Activated CD4-positive, alpha-beta T cell treated with anti-CD3 and anti-CD28 coated beads, Interleukin-2, amount 50 U/mL, for 1 hour (primary cell): ENCODE results near the gene PRDX3.
A peak's percentile ranks its signal among the peaks of the same experiment; 100 is the strongest.
"Not testable (repeated sequence)": the region's sequence is repeated elsewhere in the genome, so short reads cannot be mapped to it uniquely, and the experiment has no call there.

Experiments
- DNase-seq: peaks from one replicate; pipeline ENCODE4 v3.0.0-alpha.2; 2020

Gene PRDX3

DNA sequence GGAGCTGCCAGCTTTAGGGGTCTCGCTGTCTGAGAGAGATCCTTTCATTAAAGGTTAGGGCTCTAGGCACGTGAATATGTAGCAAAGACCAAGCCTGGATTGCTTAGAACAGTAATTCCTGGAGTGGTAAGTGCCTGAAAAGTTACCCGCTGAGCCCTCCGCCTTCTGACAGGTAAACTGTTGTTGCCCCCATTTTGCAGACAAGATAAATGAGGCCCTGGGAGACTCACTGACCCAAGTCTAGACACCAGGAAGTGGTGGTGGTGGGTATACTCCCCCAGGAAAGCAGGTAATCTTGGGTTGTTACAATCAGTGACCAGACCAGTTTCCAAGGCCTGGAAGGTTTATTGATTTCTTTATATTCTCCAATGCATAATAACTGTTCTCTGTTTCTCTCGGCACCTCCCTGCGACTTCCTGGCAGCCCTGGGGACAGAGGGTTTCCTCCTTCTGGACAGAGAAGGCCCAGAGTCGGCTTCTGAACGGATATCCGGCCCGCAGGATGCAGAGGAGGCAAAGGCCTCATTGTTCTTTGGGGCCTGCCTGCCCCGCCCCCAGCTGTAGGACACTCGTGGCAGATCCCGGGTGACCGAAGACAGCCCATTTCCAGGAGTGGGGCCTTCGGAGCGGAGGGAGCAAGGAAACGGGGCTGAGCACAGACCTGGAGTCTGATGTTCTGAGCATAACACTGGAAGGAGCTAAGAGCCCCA lies 27.4 kb upstream of the PRDX3 start:
- peak; percentile 16 for DNase-seq

GRCh38 chr10:119203006-119203405 lies 24.4 kb upstream of the PRDX3 start:
- no peak for DNase-seq

- DNase-seq: no peak
Measured at GRCh38 chr10:119201233-119201632, 22.6 kb upstream of the PRDX3 start.

DNA sequence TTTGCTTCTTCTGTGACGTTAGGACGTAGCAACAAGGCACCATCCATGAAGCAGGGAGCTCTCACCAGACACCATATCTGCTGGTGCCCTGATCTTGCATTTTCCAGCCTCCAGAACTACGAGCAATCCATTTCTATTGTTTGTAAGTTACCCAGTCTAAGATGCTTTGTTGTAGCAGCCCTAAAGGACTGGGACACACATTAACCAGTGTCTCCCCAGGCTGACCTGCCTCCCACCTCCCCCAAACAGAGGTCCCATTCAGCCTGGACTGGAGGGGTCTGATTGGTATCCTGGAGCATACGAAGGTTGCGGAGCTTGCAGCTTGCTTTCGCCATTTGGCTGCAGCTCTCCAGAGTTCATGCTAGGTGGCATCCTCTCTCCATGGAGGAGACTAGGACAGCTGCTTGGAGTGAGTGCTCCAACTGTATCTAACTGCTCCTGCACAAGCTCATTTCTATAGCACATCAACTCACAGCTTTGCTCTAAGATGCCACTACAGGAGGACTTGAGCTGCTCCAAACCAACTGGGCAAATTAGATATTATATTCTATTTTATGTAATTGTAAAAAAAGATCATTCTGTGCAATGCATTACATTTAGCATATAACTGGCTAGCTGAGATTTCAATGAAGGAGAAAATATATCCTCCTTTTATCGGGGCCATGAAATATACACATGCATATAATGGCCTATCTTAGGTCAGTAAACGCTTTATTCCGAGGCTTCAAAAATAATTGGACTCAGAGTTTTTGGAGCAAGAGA lies 20.8 kb upstream of the PRDX3 start:
- DNase-seq: peak; percentile 30

- peak; percentile 33 for DNase-seq
Measured at GRCh38 chr10:119198438-119198837, 19.8 kb upstream of the PRDX3 start.

- DNase-seq: no peak
Measured at GRCh38 chr10:119197921-119198320, 19.3 kb upstream of the PRDX3 start.

- no peak for DNase-seq
Measured at GRCh38 chr10:119191881-119192280, 13.3 kb upstream of the PRDX3 start.

DNA sequence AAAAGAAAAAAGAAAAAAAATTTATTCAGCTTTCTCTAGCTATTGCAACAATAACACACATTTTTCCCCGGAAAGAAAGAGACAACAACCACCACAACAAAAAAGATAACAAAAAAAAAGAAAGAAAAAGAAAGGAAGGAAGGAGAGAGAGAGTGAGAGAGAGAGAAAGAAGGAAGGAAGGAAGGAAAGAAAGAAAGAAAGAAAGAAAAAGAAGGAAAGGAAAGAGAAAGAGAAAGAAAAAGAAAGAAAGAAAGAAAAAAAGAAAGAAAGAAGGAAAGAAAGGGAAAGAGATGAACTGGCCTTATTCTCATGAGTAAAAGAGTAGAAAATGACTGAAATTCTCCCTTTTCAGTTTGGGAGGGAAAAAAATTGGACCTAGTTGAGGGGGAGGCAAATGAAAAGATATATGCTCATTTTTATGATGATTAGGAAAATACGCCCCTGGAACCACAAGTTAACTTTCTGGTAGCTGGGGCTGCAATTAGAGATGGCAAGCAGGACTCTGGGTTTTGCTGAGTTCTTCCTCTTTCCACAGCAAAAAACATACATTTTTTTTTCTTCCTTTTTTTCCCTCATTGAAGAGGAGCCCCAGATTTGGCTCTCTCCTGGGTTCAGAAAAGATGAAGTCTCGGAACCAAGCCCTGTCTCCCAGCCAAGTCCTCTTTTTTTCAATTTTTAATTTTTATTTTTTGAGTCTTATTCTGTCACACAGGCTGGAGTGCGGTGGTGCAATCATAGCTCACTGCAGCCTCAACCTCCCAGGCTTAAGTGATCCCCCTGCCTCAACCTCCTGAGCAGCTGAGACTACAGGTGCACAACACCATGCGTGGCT lies 12.6 kb upstream of the PRDX3 start:
- no peak for DNase-seq

- no peak for DNase-seq
Measured at GRCh38 chr10:119190353-119190752, 11.7 kb upstream of the PRDX3 start.

DNA sequence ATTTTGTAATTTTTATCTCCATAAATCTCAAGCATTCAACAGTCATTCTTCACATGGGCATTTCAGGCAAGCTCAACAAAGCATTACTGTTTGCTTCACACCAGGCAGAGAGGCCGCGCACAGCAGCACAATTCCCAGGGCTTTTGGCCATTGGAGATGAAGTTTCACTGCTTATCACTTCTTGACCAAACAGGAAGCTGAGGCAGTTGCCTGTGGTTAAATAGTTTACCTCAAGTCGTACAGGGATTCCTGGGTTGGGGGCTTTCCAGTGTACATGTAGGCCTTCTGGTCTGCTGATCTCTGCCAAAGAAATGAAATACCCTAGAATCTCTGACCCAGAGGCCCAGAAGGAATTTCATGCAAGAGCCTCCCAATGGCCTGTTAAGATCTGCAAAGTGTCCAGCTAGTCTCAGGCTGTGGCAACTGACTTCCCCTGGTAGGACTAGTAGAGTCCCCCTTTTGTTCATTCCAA lies 11.2 kb upstream of the PRDX3 start:
- no peak for DNase-seq

DNA sequence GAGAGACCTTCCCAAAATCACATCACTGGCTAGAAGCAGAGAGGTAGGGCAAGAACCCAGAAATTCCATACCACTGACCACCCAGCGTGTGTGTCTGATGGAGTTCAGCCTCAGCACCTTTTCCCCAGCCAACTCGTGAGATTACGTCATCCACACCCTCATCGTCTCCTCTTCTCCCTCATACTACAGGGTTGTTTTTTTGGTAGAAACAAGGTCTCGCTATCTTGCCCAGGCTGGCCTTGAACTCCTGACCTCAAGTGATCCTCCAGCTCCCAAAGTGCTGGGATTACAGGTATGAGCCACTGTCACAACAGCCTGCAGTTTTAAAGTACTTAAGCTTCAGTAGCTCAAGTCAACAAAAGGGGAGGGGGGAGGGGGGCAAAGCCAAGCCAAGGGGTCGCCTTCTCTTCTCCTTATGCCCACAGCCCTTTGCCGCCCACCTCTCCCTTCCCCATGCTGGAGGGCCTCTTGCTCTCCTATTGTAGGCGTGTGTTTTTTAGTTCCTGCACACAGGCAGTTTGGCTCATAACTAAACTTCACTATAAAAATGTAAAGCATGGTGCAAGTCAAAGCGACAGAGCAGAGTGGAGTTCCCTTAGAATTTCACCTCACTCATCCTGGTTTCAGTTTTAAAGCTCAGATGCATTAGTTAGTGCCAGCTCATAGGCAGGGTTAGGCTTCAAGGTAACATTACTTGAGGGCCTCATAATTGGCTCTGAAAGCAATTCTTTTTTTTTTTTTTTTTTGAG lies 5.2 kb upstream of the PRDX3 start:
- no peak for DNase-seq

GRCh38 chr10:119180850-119181400 lies 2.3 kb upstream of the PRDX3 start:
- not testable (repeated sequence) for DNase-seq

DNA sequence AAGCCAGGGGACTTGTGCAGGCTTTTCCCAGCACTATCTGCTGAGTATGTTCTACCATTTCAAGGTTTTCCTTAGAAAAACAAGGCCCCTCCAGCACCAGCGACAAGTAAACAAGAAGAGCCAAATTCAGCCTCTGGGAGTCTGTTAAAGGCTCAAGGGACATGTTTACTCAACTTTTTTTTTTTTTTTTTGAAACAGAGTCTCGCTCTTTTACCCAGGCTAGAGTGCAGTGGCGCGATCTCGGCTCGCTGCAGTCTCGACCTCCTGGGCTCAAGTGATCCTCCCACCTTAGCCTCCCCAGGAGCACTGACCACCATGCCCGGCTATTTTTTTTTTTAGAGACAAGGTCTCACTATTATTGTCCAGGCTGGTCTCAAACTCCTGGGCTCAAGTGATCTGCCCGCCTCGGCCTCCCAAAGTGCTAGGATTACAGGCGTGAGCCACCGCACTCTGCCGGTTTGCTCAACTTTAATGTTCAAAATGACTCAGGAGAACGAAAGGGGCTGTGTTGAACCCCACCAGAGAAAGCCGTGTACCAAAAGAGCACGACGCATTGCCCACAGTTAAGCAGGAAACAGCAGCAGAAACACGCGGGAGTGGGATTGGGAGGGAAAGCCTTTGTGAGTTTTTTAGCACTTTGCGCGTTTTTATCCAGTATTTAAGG lies 772 bp downstream of the PRDX3 start:
- peak; percentile 16 for DNase-seq

GRCh38 chr10:119176166-119176565 lies 2.4 kb downstream of the PRDX3 start:
- DNase-seq: no peak

GRCh38 chr10:119174109-119174508 lies 4.5 kb downstream of the PRDX3 start:
- no peak for DNase-seq

DNA sequence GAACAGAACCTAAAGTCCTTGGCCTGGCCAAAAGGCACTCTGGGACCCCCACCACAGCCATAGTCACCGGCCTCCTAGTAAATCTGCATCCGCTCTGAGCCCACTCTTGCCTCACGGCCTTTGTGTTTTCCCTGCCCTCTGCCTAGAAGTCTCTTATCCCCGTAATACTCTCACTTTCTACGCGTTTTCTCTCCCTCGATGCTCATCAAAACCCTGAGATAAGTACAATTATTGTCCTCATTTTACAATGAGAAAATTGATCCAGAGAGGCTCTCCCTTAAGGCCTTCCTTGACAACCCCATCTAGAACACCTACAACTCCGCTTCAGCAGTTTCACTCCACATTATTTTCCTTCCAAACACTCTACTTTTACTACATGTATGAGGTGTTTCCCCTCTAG lies 11.6 kb downstream of the PRDX3 start:
- DNase-seq: no peak

GRCh38 chr10:119166564-119166963 lies 12.0 kb downstream of the PRDX3 start:
- DNase-seq: no peak

DNA sequence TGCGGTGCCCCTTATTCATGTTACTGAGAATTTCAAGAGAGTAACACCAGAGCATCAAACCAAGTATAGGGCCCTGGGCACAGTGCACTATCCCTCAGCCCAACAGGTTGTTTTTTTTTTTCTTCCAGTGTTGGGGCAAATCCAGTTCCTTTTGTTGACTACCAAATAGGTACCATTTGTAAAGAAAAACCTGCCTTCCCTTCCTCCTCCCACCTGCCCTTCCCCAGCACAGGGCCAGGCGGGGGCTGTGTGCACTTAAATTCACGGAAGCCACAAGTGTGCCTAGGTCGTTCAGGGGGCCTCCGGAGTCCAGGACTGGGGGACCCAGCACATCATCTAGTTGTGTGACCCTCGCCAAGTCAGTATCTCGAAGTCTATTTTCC lies 12.5 kb downstream of the PRDX3 start:
- no peak for DNase-seq

GRCh38 chr10:119165171-119166117 lies 13.2 kb downstream of the PRDX3 start, which contains the start of gene SFXN4:
Gene SFXN4 (minus strand): TSS chr10:119165714. CDS start chr10:119165647, 67 bp downstream.
- peak; percentile 72 for DNase-seq

DNA sequence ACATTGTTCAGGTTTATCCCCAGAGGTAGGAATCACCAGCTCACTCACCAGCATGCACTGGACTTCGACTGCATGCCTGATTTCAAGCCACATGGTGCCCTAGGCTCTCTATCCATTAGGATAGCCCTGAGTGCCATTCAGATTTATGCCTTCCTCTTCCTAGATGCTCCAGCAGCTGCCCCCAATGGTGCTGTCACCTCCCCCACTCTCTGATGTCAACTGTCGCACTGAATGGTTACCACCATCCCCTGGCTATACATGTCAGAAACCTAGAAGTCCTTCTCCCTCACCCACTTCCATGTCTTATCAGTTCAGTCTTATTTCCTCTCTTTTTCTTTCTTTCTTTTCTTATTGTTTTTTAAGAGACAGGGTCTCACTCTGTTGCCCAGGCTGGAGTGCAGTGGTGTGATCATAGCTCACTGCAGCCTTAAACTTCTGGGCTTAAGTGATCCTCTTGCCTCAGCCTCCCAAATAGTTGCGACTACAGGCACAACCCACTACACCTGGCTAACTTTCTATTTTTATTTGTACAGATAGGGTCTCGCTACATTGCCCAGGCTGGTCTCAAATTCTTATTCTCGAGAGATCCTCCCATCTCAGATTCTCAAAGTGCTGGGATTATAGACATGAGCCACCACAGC lies 16.0 kb downstream of the PRDX3 start:
- DNase-seq: no peak
